ENCODE measurements around the gene PEAK3.

Gene PEAK3

GRCh38 chr19:2282062-2282861 is at the start of gene PEAK3:
Gene PEAK3 (minus strand): TSS chr19:2282175. CDS start chr19:2280931, 1,244 bp downstream.
- Histone ChIP-seq H2AFZ (ENCODE audit: low read length) (no peak within 1 kb of the TSS), H3K36me3 (replicated peaks; ENCODE audit: insufficient read depth, low read length) (no peaks in the 10 kb centered on the region), H3K27ac (ENCODE audit: low read length) (no peak within 1 kb of the TSS), H3F3A (ENCODE audit: insufficient read depth, low read length) (no peaks in the 10 kb centered on the region), H3K79me2 (ENCODE audit: low read length) (no peaks in the 10 kb centered on the region), H3K4me1 (ENCODE audit: low read length) (no peaks in the 10 kb centered on the region), H3K4me2 (ENCODE audit: low read depth, low read length) (no peak within 1 kb of the TSS), H4K20me1 (ENCODE audit: insufficient read depth, low read length) (no peaks in the 10 kb centered on the region), H3K9me3 (replicated peaks; ENCODE audit: insufficient read depth, low read length) (no peaks in the 10 kb centered on the region), H3K4me3 (ENCODE audit: low read length) (no peak within 1 kb of the TSS), H3K9me2 (replicated peaks; ENCODE audit: insufficient read depth, low read length) (no peaks in the 10 kb centered on the region), H3K27me3 (replicated peaks; ENCODE audit: insufficient read depth, low read length) (0 out of 2 replicates have a peak, but pooled peaks cover 4% of the 10 kb centered on the region), H3K9ac (ENCODE audit: low read length) (no peak within 1 kb of the TSS)
- TF ChIP-seq EZH2 (optimal IDR thresholded peaks at IDR 0.05; ENCODE audit: low read depth, low read length) = no peak
- no peak for DNase-seq

GRCh38 chr19:2330632-2331284 is 48.8 kb upstream of the PEAK3 start:
- Histone ChIP-seq H3K79me2 (ENCODE audit: low read length) (peaks cover 97% of the 10 kb centered on the region), H3K4me3 (ENCODE audit: low read length) (no peak overlapping the region), H3K9me3 (replicated peaks; ENCODE audit: insufficient read depth, low read length) (no peaks in the 10 kb centered on the region), H3K9me2 (replicated peaks; ENCODE audit: insufficient read depth, low read length) (no peaks in the 10 kb centered on the region), H2AFZ (ENCODE audit: low read length) (no peak overlapping the region), H3K9ac (ENCODE audit: low read length) (no peak overlapping the region), H3F3A (ENCODE audit: insufficient read depth, low read length) (peaks cover 34% of the 10 kb centered on the region), H3K27me3 (replicated peaks; ENCODE audit: insufficient read depth, low read length) (no peaks in the 10 kb centered on the region), H3K36me3 (replicated peaks; ENCODE audit: insufficient read depth, low read length) (0 out of 2 replicates have a peak, but pooled peaks cover 6% of the 10 kb centered on the region), H3K4me2 (ENCODE audit: low read depth, low read length) (no peak overlapping the region), H3K27ac (ENCODE audit: low read length) (no peak overlapping the region; the same call in 1 of the 2 replicates), H3K4me1 (ENCODE audit: low read length) (peaks cover 42% of the 10 kb centered on the region), H4K20me1 (ENCODE audit: insufficient read depth, low read length) (no peaks in the 10 kb centered on the region)
- TF ChIP-seq EZH2phosphoT487 (IDR thresholded peaks at IDR 0.05; ENCODE audit: low read length) (no peak), CTCF (IDR thresholded peaks at IDR 0.05; ENCODE audit: low read length) (no peak), EZH2 (optimal IDR thresholded peaks at IDR 0.05; ENCODE audit: low read depth, low read length) (no peak)
- no peak for DNase-seq

- H3K4me2 ChIP-seq (ENCODE audit: low read depth, low read length) = no peak overlapping the region
- no peak overlapping the region for H3K9ac ChIP-seq (ENCODE audit: low read length)
Measured at GRCh38 chr19:2330255-2330631, 48.3 kb upstream of the PEAK3 start.

More at GRCh38 chr19:2330255-2330631, 48.3 kb upstream of the PEAK3 start:
- Histone ChIP-seq H3K36me3 (replicated peaks; ENCODE audit: insufficient read depth, low read length) (0 out of 2 replicates have a peak, but pooled peaks cover 6% of the 10 kb centered on the region), H3K4me1 (ENCODE audit: low read length) (peaks cover 42% of the 10 kb centered on the region), H2AFZ (ENCODE audit: low read length) (no peak overlapping the region), H4K20me1 (ENCODE audit: insufficient read depth, low read length) (no peaks in the 10 kb centered on the region), H3K79me2 (ENCODE audit: low read length) (peaks cover 97% of the 10 kb centered on the region), H3K9me3 (replicated peaks; ENCODE audit: insufficient read depth, low read length) (no peaks in the 10 kb centered on the region), H3K4me3 (ENCODE audit: low read length) (no peak overlapping the region), H3K27ac (ENCODE audit: low read length) (no peak overlapping the region), H3F3A (ENCODE audit: insufficient read depth, low read length) (peaks cover 34% of the 10 kb centered on the region), H3K9me2 (replicated peaks; ENCODE audit: insufficient read depth, low read length) (no peaks in the 10 kb centered on the region), H3K27me3 (replicated peaks; ENCODE audit: insufficient read depth, low read length) (no peaks in the 10 kb centered on the region)
- DNase-seq = no peak
- TF ChIP-seq EZH2 (optimal IDR thresholded peaks at IDR 0.05; ENCODE audit: low read depth, low read length) = no peak
- no peak for TF ChIP-seq CTCF (IDR thresholded peaks at IDR 0.05; ENCODE audit: low read length)
- TF ChIP-seq EZH2phosphoT487 (IDR thresholded peaks at IDR 0.05; ENCODE audit: low read length) = no peak
